ENCODE results near the gene ARAP3.

Gene ARAP3

GRCh38 chr5:141696431-141696830 lies 14.4 kb upstream of the ARAP3 start:
- no peak for DNase-seq

- DNase-seq: no peak
Observed at GRCh38 chr5:141695627-141696215, 13.7 kb upstream of the ARAP3 start.

GRCh38 chr5:141694479-141694878 lies 12.4 kb upstream of the ARAP3 start:
- DNase-seq: no peak

- peak; percentile 43 for DNase-seq
Observed at GRCh38 chr5:141692919-141693725, 11.1 kb upstream of the ARAP3 start.

- DNase-seq: no peak
Observed at GRCh38 chr5:141692533-141692888, 10.5 kb upstream of the ARAP3 start.

GRCh38 chr5:141691867-141692532 lies 10.0 kb upstream of the ARAP3 start:
- DNase-seq: peak; percentile 75

- DNase-seq: no peak
Observed at GRCh38 chr5:141691286-141691866, 9.3 kb upstream of the ARAP3 start.

- no peak for DNase-seq
Observed at GRCh38 chr5:141686648-141687416, 4.8 kb upstream of the ARAP3 start.

GRCh38 chr5:141685591-141685990 lies 3.6 kb upstream of the ARAP3 start:
- DNase-seq: no peak

- no peak for DNase-seq
Observed at GRCh38 chr5:141683596-141684141, 1.6 kb upstream of the ARAP3 start.

GRCh38 chr5:141681295-141681694 lies 735 bp downstream of the ARAP3 start:
- DNase-seq: no peak

- DNase-seq: no peak
Observed at GRCh38 chr5:141680751-141681201, 1.3 kb downstream of the ARAP3 start.

GRCh38 chr5:141680178-141680577 lies 1.9 kb downstream of the ARAP3 start:
- no peak for DNase-seq

GRCh38 chr5:141677415-141677814 lies 4.6 kb downstream of the ARAP3 start:
- DNase-seq: no peak

GRCh38 chr5:141675672-141676071 lies 6.4 kb downstream of the ARAP3 start:
- no peak for DNase-seq

GRCh38 chr5:141674747-141675146 lies 7.3 kb downstream of the ARAP3 start:
- no peak for DNase-seq

- no peak for DNase-seq
Observed at GRCh38 chr5:141672841-141673813, 8.9 kb downstream of the ARAP3 start.

GRCh38 chr5:141672071-141672840 lies 9.8 kb downstream of the ARAP3 start:
- DNase-seq: no peak

- DNase-seq: no peak
Observed at GRCh38 chr5:141669520-141669919, 12.5 kb downstream of the ARAP3 start.

- no peak for DNase-seq
Observed at GRCh38 chr5:141668601-141669265, 13.3 kb downstream of the ARAP3 start.
